ENCODE results near the gene PML. TPM values are rescaled to one million over a fixed set of nuclear protein-coding genes. Genes with fewer than 3 reads are reported as not detected.

Gene PML, protein sequence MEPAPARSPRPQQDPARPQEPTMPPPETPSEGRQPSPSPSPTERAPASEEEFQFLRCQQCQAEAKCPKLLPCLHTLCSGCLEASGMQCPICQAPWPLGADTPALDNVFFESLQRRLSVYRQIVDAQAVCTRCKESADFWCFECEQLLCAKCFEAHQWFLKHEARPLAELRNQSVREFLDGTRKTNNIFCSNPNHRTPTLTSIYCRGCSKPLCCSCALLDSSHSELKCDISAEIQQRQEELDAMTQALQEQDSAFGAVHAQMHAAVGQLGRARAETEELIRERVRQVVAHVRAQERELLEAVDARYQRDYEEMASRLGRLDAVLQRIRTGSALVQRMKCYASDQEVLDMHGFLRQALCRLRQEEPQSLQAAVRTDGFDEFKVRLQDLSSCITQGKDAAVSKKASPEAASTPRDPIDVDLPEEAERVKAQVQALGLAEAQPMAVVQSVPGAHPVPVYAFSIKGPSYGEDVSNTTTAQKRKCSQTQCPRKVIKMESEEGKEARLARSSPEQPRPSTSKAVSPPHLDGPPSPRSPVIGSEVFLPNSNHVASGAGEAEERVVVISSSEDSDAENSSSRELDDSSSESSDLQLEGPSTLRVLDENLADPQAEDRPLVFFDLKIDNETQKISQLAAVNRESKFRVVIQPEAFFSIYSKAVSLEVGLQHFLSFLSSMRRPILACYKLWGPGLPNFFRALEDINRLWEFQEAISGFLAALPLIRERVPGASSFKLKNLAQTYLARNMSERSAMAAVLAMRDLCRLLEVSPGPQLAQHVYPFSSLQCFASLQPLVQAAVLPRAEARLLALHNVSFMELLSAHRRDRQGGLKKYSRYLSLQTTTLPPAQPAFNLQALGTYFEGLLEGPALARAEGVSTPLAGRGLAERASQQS
- total RNA-seq: 59.3 and 60.1 TPM in 2 replicates

DNA sequence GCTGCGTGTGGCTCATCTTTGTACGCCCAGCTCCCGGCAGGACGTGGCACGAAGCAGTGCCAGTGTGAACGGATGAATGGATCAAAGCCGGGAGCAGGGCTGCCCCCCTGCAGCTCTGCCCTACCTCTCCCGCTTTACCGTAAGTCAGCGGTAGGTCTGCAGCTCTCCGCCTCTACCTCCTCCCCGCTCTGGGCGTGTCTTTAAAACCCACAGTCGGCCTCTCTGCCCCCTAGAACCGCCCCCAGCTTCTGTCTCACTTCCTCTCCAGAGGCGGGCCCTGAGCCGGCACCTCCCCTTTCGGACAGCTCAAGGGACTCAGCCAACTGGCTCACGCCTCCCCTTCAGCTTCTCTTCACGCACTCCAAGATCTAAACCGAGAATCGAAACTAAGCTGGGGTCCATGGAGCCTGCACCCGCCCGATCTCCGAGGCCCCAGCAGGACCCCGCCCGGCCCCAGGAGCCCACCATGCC lies at the start of gene PML:
PML (plus strand) TSS at position 304 of the 471 bp plus-strand sequence; CDS start at position 401, 97 bp downstream.

DNA sequence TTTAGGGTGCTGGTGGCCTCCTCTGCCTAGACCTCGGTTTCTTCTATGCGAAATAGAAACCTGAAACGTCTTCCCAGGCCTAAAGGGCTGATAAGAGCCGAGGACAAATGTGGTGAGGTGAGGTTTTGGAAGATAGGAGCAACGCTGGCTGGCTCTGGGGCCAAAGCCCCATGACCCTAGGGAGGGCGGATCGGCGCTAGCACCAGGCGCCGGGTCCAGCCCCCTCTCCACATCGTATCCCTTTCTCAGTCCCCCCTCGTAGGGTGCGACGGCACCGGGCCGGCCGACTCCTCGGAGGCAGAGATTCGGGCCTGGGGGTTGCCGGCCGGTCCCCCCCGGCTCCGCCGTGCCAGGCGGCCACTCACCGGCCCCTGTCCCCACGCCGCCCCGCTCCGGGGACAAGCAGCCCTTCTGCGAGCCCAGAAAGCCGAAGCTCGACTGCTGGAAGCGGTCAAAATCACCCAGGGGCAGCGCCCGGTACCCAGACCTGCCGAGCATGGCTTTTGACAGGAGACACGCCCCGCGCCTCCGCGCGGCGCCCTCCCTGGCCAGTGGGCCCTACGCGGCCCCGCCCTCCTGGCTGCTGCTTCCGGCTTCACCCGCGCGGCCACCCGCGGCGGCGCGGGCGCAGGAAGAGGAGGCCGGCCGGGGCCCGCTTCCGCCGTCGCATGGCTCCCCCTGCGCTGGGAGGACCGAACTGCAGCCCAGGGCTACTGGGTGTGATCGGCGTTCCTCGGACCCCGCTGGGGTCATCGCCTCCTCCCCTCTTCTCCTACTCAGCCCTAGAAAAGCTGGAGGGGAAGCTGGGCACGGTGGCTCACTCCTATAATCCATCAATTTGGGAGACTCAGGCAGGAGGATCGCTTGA lies 2.6 kb upstream of the PML start, which contains the start of gene STOML1:
STOML1 (minus strand) TSS at position 570 of the 868 bp plus-strand sequence; CDS start at position 498, 72 bp downstream.

DNA sequence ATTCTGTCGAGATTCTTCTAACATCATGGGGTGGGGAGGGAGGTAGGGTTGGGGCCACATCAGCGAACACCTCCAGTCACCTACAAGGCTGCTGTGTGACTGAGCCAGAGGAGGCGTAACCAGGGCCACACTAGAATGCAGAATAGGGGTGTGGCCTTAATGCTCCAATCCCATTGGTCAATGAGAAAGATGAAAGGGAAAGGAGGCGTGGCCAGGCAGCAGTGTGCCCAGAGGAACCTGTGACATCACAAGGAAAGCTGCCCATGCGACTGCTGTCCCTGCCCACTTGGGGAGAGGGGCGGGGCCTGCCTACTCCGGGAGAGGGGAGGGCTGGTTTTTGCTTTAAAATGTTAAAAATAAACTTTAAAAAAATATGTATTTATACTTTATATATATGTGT lies 87.9 kb downstream of the PML start, which contains the start of gene GOLGA6A:
GOLGA6A (minus strand) TSS at position 101 of the 400 bp plus-strand sequence; CDS start at position 60, 41 bp downstream.

Other genes with a start within 250 kb of the PML start
- gene INSYN1, start 241.4 kb upstream of the PML start, total RNA-seq: 0.08 and 0.42 TPM in 2 replicates
- gene TBC1D21, start 121.2 kb upstream of the PML start, total RNA-seq: not detected in 2 replicates
- 12.8 and 16.4 TPM in 2 replicates for gene LOXL1, start 68.3 kb upstream of the PML start, total RNA-seq
- gene STOML1, start 2.4 kb upstream of the PML start, total RNA-seq: 13.7 and 18.8 TPM in 2 replicates
- gene GOLGA6A, start 87.8 kb downstream of the PML start, total RNA-seq: not detected in 2 replicates
- gene ISLR2, start 135.9 kb downstream of the PML start, total RNA-seq: 0.04 TPM in 1 of 2 replicates, not detected in the other
- gene ISLR, start 179.0 kb downstream of the PML start, total RNA-seq: 0.08 and 0.23 TPM in 2 replicates
- not detected in 2 replicates for gene STRA6, start 208.1 kb downstream of the PML start, total RNA-seq
- not detected in 2 replicates for gene CCDC33, start 241.6 kb downstream of the PML start, total RNA-seq